ENCODE measurements around the gene STK25. TPM values are rescaled to one million over a fixed set of nuclear protein-coding genes. Genes with fewer than 3 reads are reported as not detected.

The STK25 gene
- total and polyA plus RNA-seq, 9 donors, result 71.1 to 150 (median 108) TPM

DNA sequence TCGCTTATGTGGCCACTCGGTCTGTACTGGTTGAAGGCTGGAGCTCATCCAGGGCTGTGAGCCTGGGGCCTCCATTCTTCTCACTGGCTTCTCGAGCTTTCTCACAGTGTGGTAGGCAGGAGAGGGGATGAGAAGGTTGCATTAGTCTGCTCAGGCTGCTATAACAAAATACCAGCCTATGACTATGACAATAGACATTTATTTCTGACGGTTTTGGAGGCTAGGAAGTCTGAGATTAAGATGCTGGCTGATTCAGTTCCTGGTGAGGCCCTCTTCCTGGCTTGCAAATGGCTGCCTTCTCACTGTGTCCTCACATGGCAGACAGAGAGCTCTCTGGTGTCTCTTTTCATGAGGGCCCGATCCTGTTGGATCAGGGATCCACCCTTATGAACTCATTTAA is 6.2 kb upstream of the STK25 start:
- 60 to 69% (median 61%) methylated on average over 5 of the region's 5 CpGs for WGBS, 3 donors
- Histone ChIP-seq H3K27ac (no peak overlapping the region), H3K4me1 (ENCODE audit: insufficient read depth) (no peaks in the 10 kb centered on the region), H3K4me3 (no peak overlapping the region), H3K36me3 (no peaks in the 10 kb centered on the region), H3K27me3 (no peaks in the 10 kb centered on the region), H3K9me3 (no peaks in the 10 kb centered on the region)
- DNase-seq, result no peak
- intact Hi-C loops (cut with DNase I), result no loop called here
- TF ChIP-seq POLR2A (IDR thresholded peaks at IDR 0.05), result no peak
- TF ChIP-seq, protein P1, sequence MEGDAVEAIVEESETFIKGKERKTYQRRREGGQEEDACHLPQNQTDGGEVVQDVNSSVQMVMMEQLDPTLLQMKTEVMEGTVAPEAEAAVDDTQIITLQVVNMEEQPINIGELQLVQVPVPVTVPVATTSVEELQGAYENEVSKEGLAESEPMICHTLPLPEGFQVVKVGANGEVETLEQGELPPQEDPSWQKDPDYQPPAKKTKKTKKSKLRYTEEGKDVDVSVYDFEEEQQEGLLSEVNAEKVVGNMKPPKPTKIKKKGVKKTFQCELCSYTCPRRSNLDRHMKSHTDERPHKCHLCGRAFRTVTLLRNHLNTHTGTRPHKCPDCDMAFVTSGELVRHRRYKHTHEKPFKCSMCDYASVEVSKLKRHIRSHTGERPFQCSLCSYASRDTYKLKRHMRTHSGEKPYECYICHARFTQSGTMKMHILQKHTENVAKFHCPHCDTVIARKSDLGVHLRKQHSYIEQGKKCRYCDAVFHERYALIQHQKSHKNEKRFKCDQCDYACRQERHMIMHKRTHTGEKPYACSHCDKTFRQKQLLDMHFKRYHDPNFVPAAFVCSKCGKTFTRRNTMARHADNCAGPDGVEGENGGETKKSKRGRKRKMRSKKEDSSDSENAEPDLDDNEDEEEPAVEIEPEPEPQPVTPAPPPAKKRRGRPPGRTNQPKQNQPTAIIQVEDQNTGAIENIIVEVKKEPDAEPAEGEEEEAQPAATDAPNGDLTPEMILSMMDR (IDR thresholded peaks at IDR 0.05), result no peak
- TF ChIP-seq EP300 (IDR thresholded peaks at IDR 0.05), result no peak

DNA sequence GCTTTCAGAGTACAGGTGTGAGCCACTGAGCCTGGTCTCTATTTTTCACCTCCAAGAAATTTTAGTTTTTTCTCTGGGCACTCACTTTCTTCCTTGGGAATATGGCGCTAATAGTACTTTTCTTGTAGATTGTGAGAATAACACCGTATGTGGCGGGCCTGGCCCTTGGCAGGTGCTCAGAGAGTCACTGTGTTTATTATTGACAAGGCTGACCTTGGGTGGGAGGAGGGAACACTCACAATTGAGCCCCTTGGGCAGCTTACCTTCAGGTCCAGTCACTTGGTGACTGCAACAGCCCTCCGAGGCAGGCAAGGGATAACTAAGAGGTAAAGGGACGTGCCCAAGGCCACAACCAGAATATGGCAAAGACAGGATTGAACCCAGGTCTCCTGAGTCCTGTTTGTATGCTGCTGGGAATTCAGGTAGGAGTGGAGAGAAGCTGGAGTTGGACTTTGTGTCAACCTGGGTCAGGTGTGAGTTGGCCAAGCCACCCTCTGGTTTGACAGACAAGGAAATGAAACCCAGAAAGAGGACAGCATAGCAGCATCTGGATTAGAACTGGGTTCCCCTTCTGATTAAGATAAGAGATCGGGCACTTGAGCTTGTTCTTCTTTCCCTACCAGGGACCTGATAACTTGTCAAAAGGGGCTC is 2.8 kb upstream of the STK25 start:
- Histone ChIP-seq H3K27me3 (no peaks in the 10 kb centered on the region), H3K4me3 (no peak overlapping the region), H3K27ac (no peak overlapping the region), H3K36me3 (no peaks in the 10 kb centered on the region), H3K9me3 (no peaks in the 10 kb centered on the region), H3K4me1 (ENCODE audit: insufficient read depth) (peaks cover 9% of the 10 kb centered on the region)
- 90 to 97% (median 94%) methylated on average over 6 of the region's 6 CpGs for WGBS, 3 donors
- DNase-seq, result no peak
- intact Hi-C loops (cut with DNase I), result no loop called here
- TF ChIP-seq POLR2A (IDR thresholded peaks at IDR 0.05) (no peak), EP300 (IDR thresholded peaks at IDR 0.05) (no peak)
- TF ChIP-seq, protein P1 (IDR thresholded peaks at IDR 0.05), result no peak

GRCh38 chr2:241509155-241509784 is 886 bp upstream of the STK25 start:
- Histone ChIP-seq H3K27me3 (no peaks in the 10 kb centered on the region), H3K36me3 (no peaks in the 10 kb centered on the region), H3K4me1 (ENCODE audit: insufficient read depth) (peaks cover 9% of the 10 kb centered on the region), H3K27ac (peak overlapping the region; percentile 41 to 87), H3K9me3 (no peaks in the 10 kb centered on the region), H3K4me3 (peak overlapping the region; percentile 99)
- TF ChIP-seq, protein P1 (IDR thresholded peaks at IDR 0.05), result no peak
- no peak for TF ChIP-seq POLR2A (IDR thresholded peaks at IDR 0.05)
- no peak for TF ChIP-seq EP300 (IDR thresholded peaks at IDR 0.05)
- 8 to 14% (median 11%) methylated on average over 24 of the region's 24 CpGs for WGBS, 3 donors
- peak in 1 of 5 donors; percentile 59 for DNase-seq
- intact Hi-C loops (cut with DNase I), result loop anchor here in 1 of 4 donors (5.0 kb wide), 1 partner anchor 152 kb away; the partner anchor contains the start of gene FARP2

DNA sequence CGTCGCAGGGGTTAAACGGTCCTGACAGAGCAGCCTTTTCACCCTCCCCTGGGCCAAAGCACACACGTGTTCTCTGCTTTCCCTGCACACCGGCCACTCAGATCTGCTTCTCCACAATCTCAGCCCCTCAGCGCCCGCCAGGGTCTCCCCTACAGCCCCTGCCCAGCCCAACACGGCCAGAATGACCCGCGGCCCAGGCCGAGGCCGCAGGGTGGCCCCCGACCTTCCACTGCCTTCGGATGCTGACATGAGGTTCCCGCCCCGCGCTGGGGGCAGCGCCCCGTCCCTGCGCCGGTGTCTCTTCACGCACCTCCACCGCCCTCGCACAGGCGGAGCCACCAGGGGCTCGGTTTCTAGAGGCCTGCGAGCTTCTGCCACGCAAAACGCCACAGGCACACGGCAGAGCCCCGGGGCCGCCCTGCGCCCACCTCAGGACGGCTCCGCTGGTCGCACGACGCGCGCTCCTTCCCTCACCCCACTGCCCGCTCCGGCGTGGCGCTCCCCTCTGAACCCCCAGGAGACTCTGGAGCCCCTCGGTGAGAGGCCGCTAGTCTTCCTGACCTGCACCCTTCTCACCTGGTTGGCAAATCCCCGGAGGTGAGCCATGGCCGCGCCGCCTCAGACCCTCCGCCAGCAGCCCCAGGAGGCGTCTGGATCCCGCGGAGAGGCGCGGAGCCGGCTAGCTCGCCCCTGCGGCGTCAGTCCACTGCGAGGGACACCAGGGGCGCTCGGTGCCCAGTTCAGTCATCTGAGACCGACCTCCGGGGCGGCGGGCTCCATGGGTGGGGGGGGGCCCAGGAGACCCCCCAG is 749 bp downstream of the STK25 start:
- DNase-seq, result peak; percentile 40 to 71 (median 51)
- Histone ChIP-seq H3K27me3 (no peaks in the 10 kb centered on the region), H3K36me3 (no peaks in the 10 kb centered on the region), H3K4me1 (ENCODE audit: insufficient read depth) (peaks cover 9% of the 10 kb centered on the region), H3K4me3 (peak overlapping the region; percentile 99), H3K27ac (peak overlapping the region in 1 of 2 donors; percentile 55), H3K9me3 (no peaks in the 10 kb centered on the region)
- intact Hi-C loops (cut with DNase I), result loop anchor here in 1 of 4 donors (5.0 kb wide), 1 partner anchor 150 kb away; the partner anchor contains the start of gene FARP2
- 1% methylated on average over 45 to 67 of the region's 67 CpGs for WGBS, 3 donors
- TF ChIP-seq POLR2A (IDR thresholded peaks at IDR 0.05), result no peak
- TF ChIP-seq EP300 (IDR thresholded peaks at IDR 0.05), result no peak
- TF ChIP-seq, protein P1 (IDR thresholded peaks at IDR 0.05), result peak in 1 of 3 donors; percentile 15

All from ovary (tissue), 9 donors.